HG03460 (cell line): ENCODE data around the gene PEX7.
"Not testable (repeated sequence)": the region's sequence is repeated elsewhere in the genome, so short reads cannot be mapped to it uniquely, and the experiment has no call there.

Source experiments
- ATAC-seq: cut with Tn5 transposase; IDR thresholded peaks from one replicate; pipeline ENCODE4 v1.9.1; 2021; ENCODE audit not compliant: unreplicated experiment

The PEX7 gene

GRCh38 chr6:136840276-136841001 is 18.0 kb downstream of the PEX7 start:
- ATAC-seq, result no peak

GRCh38 chr6:136843210-136843609 is 20.8 kb downstream of the PEX7 start:
- ATAC-seq, result no peak

GRCh38 chr6:136846046-136846445 is 23.7 kb downstream of the PEX7 start:
- no peak for ATAC-seq

- ATAC-seq, result not testable (repeated sequence)
Measured at GRCh38 chr6:136846477-136846876, 24.1 kb downstream of the PEX7 start.

GRCh38 chr6:136849979-136850563 is 27.7 kb downstream of the PEX7 start:
- ATAC-seq, result not testable (repeated sequence)

GRCh38 chr6:136859430-136859829 is 37.0 kb downstream of the PEX7 start:
- no peak for ATAC-seq

- no peak for ATAC-seq
Measured at GRCh38 chr6:136860043-136860442, 37.7 kb downstream of the PEX7 start.

GRCh38 chr6:136862662-136863061 is 40.3 kb downstream of the PEX7 start:
- no peak for ATAC-seq

GRCh38 chr6:136863752-136864151 is 41.4 kb downstream of the PEX7 start:
- ATAC-seq, result no peak

- ATAC-seq, result no peak
Measured at GRCh38 chr6:136864676-136865075, 42.3 kb downstream of the PEX7 start.

GRCh38 chr6:136866872-136867416 is 44.6 kb downstream of the PEX7 start:
- no peak for ATAC-seq

- no peak for ATAC-seq
Measured at GRCh38 chr6:136869451-136869850, 47.1 kb downstream of the PEX7 start.

GRCh38 chr6:136873748-136874147 is 51.4 kb downstream of the PEX7 start:
- no peak for ATAC-seq

GRCh38 chr6:136876469-136876868 is 54.1 kb downstream of the PEX7 start:
- not testable (repeated sequence) for ATAC-seq

- no peak for ATAC-seq
Measured at GRCh38 chr6:136880748-136881460, 58.5 kb downstream of the PEX7 start.

GRCh38 chr6:136886091-136886490 is 63.7 kb downstream of the PEX7 start:
- no peak for ATAC-seq

GRCh38 chr6:136887953-136888352 is 65.6 kb downstream of the PEX7 start:
- no peak for ATAC-seq

- ATAC-seq, result no peak
Measured at GRCh38 chr6:136889271-136890193, 67.1 kb downstream of the PEX7 start.

GRCh38 chr6:136890194-136890839 is 67.9 kb downstream of the PEX7 start:
- no peak for ATAC-seq

- no peak for ATAC-seq
Measured at GRCh38 chr6:136890986-136891385, 68.6 kb downstream of the PEX7 start.
